Caco-2 (cell line): Measurements from ENCODE around the gene KIF16B. TPM values are rescaled to one million over a fixed set of nuclear protein-coding genes. Genes with fewer than 3 reads are reported as not detected.

Source experiments
- BruUV-seq: library from RNA; stranded (reverse); fragments of 400-500 nt; replicated peaks from 2 replicates; lab custom pipeline; 2021; lab: Mats Ljungman, UMichigan
- CTCF ChIA-PET: fragments of 300-600 bp; sonication (Branson Sonifier 250); formaldehyde crosslinking; loops from one replicate; lab custom pipeline; 2022; ENCODE audit warnings: antibody characterized with exemption; lab: Charles Lee
- POLR2A ChIA-PET: fragments of 300-600 bp; sonication (Branson Sonifier 250); formaldehyde crosslinking; loops from one replicate; lab custom pipeline; 2022; ENCODE audit warnings: antibody characterized with exemption; lab: Charles Lee
- DNase-seq, 2 experiments: peaks; one replicate each; pipeline versions ENCODE4 v3.0.0 to v3.0.0-alpha.2; 2020 to 2022
- H3K27me3 ChIP-seq: replicated peaks from 2 replicates; pipeline ENCODE4 v1.6.0; 2011; ENCODE audit warnings: low read length; ENCODE audit not compliant: control insufficient read depth, insufficient read depth
- H3K36me3 ChIP-seq: 2 replicates; pipeline ENCODE4 v1.5.1; 2011; ENCODE audit warnings: low read length; ENCODE audit not compliant: control insufficient read depth, insufficient read depth
- H3K4me1 ChIP-seq: fragments of 250-450 bp; sonication (Bioruptor Pico); 2 replicates; pipeline ENCODE4 v1.5.1; 2020; ENCODE audit warnings: mild to moderate bottlenecking
- H3K4me3 ChIP-seq: 2 replicates; pipeline ENCODE4 v1.5.1; 2011; ENCODE audit warnings: low read depth, mild to moderate bottlenecking, control low read depth, low read length
- H3K9me3 ChIP-seq: fragments of 250-450 bp; sonication (Bioruptor Pico); 2 replicates; pipeline ENCODE4 v1.5.1; 2020; ENCODE audit warnings: mild to moderate bottlenecking, moderate library complexity
- H3K27ac Mint-ChIP-seq: one replicate; pipeline ENCODE4 v1.8.0; 2022; ENCODE audit warnings: mixed read lengths; ENCODE audit not compliant: unreplicated experiment
- H3K27me3 Mint-ChIP-seq: one replicate; pipeline ENCODE4 v1.8.0; 2022; ENCODE audit warnings: mixed read lengths; ENCODE audit not compliant: insufficient read depth, unreplicated experiment
- H3K36me3 Mint-ChIP-seq: one replicate; pipeline ENCODE4 v1.8.0; 2022; ENCODE audit warnings: mild to moderate bottlenecking, mixed read lengths; ENCODE audit not compliant: insufficient read depth, unreplicated experiment
- H3K4me1 Mint-ChIP-seq: one replicate; pipeline ENCODE4 v1.8.0; 2022; ENCODE audit warnings: low read depth, mixed read lengths; ENCODE audit not compliant: unreplicated experiment
- H3K4me3 Mint-ChIP-seq: one replicate; pipeline ENCODE4 v1.8.0; 2022; ENCODE audit warnings: mild to moderate bottlenecking, moderate library complexity, mixed read lengths; ENCODE audit not compliant: unreplicated experiment
- H3K9me3 Mint-ChIP-seq: one replicate; pipeline ENCODE4 v1.8.0; 2022; ENCODE audit warnings: mixed read lengths; ENCODE audit not compliant: unreplicated experiment
- CTCF ChIP-seq, 2 experiments: fragments of 200-600 bp in 1 of 2; IDR thresholded peaks; 1 replicate in 1 of 2; 2 replicates in 1 of 2; pipeline versions ENCODE4 v1.5.1 to v1.8.0; 2011 to 2022; ENCODE audit warnings: antibody characterized with exemption in 1 of 2, control low read depth in 1 of 2, inconsistent platforms in 1 of 2, low read depth in 1 of 2, low read length in 1 of 2, mild to moderate bottlenecking in 1 of 2, moderate library complexity in 1 of 2; ENCODE audit not compliant: insufficient read depth in 1 of 2, severe bottlenecking in 1 of 2, unreplicated experiment in 1 of 2
- intact Hi-C: fragments of 100-400 bp; cut with micrococcal nuclease; formaldehyde crosslinking; loops from one replicate; pipeline ENCODE4 v1.10.0; 2022; ENCODE audit not compliant: unreplicated experiment
- total RNA-seq: library from RNA; stranded (reverse); gene quantifications from 2 replicates; pipeline ENCODE4 v1.2.3, GENCODE V29; 2022

KIF16B gene
- total RNA-seq, 1 experiment from 2014 or later = 11.3 TPM

GRCh38 chr20:16317445-16318362 is 255.5 kb downstream of the KIF16B start:
- no peaks in the 10 kb centered on the region for H3K27me3 ChIP-seq
- Mint-ChIP-seq H3K27me3 (no peaks in the 10 kb centered on the region), H3K36me3 (no peaks in the 10 kb centered on the region), H3K27ac (no peak overlapping the region), H3K4me1 (no peaks in the 10 kb centered on the region), H3K4me3 (no peak overlapping the region), H3K9me3 (no peaks in the 10 kb centered on the region)
- intact Hi-C loops = no loop called here
- POLR2A ChIA-PET = no interaction called here
- H3K4me3 ChIP-seq = no peak overlapping the region
- CTCF ChIA-PET = no interaction called here
- no TSS peak for BruUV-seq
- no peaks in the 10 kb centered on the region for H3K9me3 ChIP-seq
- TF ChIP-seq CTCF (IDR thresholded peaks at IDR 0.05; ENCODE audit: insufficient read depth in 1 of 2, low read depth in 1 of 2, low read length in 1 of 2, severe bottlenecking in 1 of 2, unreplicated experiment in 1 of 2) = no peak
- H3K4me1 ChIP-seq = no peaks in the 10 kb centered on the region
- H3K36me3 ChIP-seq = no peaks in the 10 kb centered on the region
- no peak for DNase-seq

- Histone ChIP-seq H3K27me3 (no peaks in the 10 kb centered on the region), H3K4me1 (no peaks in the 10 kb centered on the region), H3K4me3 (no peak overlapping the region), H3K9me3 (no peaks in the 10 kb centered on the region), H3K36me3 (no peaks in the 10 kb centered on the region)
- H3K9me3 Mint-ChIP-seq = no peaks in the 10 kb centered on the region
- ChIA-PET POLR2A (no interaction called here), CTCF (no interaction called here)
- intact Hi-C loops = no loop called here
- DNase-seq = no peak
- H3K27ac Mint-ChIP-seq = no peak overlapping the region
- no peaks in the 10 kb centered on the region for H3K27me3 Mint-ChIP-seq
- BruUV-seq = no TSS peak
- no peak overlapping the region for H3K4me3 Mint-ChIP-seq
- H3K36me3 Mint-ChIP-seq = no peaks in the 10 kb centered on the region
- TF ChIP-seq CTCF (IDR thresholded peaks at IDR 0.05; ENCODE audit: insufficient read depth in 1 of 2, low read depth in 1 of 2, low read length in 1 of 2, severe bottlenecking in 1 of 2, unreplicated experiment in 1 of 2) = no peak
- no peaks in the 10 kb centered on the region for H3K4me1 Mint-ChIP-seq
Observed at GRCh38 chr20:16316513-16316912, 256.7 kb downstream of the KIF16B start.

DNA sequence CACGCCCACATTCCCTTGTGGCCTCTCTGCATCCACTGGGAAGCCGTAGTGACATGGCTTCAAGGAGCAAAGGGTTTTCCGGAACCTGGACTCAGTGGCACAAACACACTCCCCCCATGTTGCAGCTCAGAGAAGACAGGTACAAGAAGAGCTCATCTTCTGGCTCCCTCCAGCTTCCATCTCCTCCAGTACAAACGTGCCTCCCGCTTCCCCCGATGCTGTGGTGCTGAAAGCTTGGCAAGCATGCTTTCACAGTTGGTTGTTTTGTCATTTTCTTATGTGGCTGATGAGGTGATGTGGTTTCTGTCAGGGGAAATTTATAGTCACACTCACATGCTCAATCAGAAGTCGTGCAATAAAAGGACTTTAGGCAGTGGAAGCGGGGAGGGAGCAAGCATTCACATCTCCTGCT is 258.5 kb downstream of the KIF16B start:
- Histone ChIP-seq H3K9me3 (no peaks in the 10 kb centered on the region), H3K4me1 (no peaks in the 10 kb centered on the region), H3K4me3 (no peak overlapping the region), H3K27me3 (no peaks in the 10 kb centered on the region), H3K36me3 (no peaks in the 10 kb centered on the region)
- Mint-ChIP-seq H3K36me3 (peaks cover 6% of the 10 kb centered on the region), H3K27me3 (no peaks in the 10 kb centered on the region), H3K4me3 (no peak overlapping the region), H3K9me3 (no peaks in the 10 kb centered on the region), H3K27ac (no peak overlapping the region), H3K4me1 (no peaks in the 10 kb centered on the region)
- no peak for DNase-seq
- intact Hi-C loops = no loop called here
- no TSS peak for BruUV-seq
- ChIA-PET CTCF (no interaction called here), POLR2A (no interaction called here)
- no peak for TF ChIP-seq CTCF (IDR thresholded peaks at IDR 0.05; ENCODE audit: insufficient read depth in 1 of 2, low read depth in 1 of 2, low read length in 1 of 2, severe bottlenecking in 1 of 2, unreplicated experiment in 1 of 2)
